ENCODE measurements around the gene SMIM44. TPM values are rescaled to one million over a fixed set of nuclear protein-coding genes. Genes with fewer than 3 reads are reported as not detected.

Gene SMIM44
- total RNA-seq, 1 experiment from 2014 or later: not detected

DNA sequence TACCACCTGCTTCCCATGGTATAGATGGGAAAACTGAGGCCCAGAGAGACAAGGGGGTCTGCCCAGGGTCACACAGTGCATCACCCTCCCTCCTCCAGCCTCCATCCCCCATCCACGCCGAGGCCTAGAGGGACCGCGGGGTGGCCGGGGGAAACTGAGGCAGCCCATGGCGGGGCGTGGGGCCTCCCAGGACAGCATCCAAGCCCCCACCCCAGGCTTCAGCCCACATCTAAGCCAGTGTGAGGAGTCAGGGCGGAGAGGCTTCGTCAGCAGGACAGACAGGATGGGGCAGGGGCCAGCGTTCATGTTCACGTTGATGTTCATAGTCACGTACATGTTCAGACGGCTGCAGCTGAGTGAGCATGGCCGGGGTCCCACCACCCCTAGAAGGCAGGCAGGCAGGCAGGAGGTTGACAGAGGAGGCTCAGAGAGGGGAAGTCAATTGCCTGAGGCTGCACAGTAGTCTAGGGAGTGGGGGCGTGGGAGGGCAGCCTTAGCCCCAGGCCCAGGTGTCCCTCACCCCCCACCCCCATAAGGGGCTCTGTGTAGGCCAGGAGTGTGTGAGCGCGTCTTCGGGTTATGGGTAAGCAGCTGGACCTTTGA lies 26.2 kb downstream of the SMIM44 start:
- no peak overlapping the region for H2BK20ac ChIP-seq (ENCODE audit: low read depth, low read length, poor library complexity, severe bottlenecking)
- H3K4me1 ChIP-seq (ENCODE audit: insufficient read depth, low read length): no peaks in the 10 kb centered on the region; the same call in 1 of the 2 replicates
- H3K4me2 ChIP-seq (ENCODE audit: insufficient read depth, insufficient read length, low read length): no peak overlapping the region
- no peaks in the 10 kb centered on the region for H3K79me2 ChIP-seq (ENCODE audit: insufficient read depth, low read length)
- H3K18ac ChIP-seq (ENCODE audit: insufficient read length, low read depth, low read length): no peak overlapping the region
- no peak overlapping the region for H3K9ac ChIP-seq (ENCODE audit: extremely low read depth, insufficient read length, low read length)
- H2BK15ac ChIP-seq (ENCODE audit: low read depth, low read length): no peak overlapping the region
- peaks cover 2% of the 10 kb centered on the region for H4K20me1 ChIP-seq (ENCODE audit: control insufficient read depth, insufficient read depth, insufficient read length)
- H3K9me3 ChIP-seq (ENCODE audit: control insufficient read depth, low read depth, low read length): no peaks in the 10 kb centered on the region
- H3K14ac ChIP-seq (ENCODE audit: insufficient read depth, low read length): no peak overlapping the region; the same call in 1 of the 2 replicates
- H3K23ac ChIP-seq (ENCODE audit: insufficient read length, low read depth, low read length): no peak overlapping the region
- no peak overlapping the region for H2AK5ac ChIP-seq (ENCODE audit: insufficient read length, low read length)
- no peak overlapping the region for H3K27ac Mint-ChIP-seq
- no peak overlapping the region for H3K27ac ChIP-seq (ENCODE audit: insufficient read length, low read depth, low read length)
- no peaks in the 10 kb centered on the region for H3K36me3 Mint-ChIP-seq (ENCODE audit: insufficient read depth in 1 of 3, low read depth in 3 of 3)
- H3K9me3 Mint-ChIP-seq: no peaks in the 10 kb centered on the region
- TF ChIP-seq, protein P1, sequence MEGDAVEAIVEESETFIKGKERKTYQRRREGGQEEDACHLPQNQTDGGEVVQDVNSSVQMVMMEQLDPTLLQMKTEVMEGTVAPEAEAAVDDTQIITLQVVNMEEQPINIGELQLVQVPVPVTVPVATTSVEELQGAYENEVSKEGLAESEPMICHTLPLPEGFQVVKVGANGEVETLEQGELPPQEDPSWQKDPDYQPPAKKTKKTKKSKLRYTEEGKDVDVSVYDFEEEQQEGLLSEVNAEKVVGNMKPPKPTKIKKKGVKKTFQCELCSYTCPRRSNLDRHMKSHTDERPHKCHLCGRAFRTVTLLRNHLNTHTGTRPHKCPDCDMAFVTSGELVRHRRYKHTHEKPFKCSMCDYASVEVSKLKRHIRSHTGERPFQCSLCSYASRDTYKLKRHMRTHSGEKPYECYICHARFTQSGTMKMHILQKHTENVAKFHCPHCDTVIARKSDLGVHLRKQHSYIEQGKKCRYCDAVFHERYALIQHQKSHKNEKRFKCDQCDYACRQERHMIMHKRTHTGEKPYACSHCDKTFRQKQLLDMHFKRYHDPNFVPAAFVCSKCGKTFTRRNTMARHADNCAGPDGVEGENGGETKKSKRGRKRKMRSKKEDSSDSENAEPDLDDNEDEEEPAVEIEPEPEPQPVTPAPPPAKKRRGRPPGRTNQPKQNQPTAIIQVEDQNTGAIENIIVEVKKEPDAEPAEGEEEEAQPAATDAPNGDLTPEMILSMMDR (conservative IDR thresholded peaks at IDR 0.05): no peak
- no peak overlapping the region for H4K8ac ChIP-seq (replicated peaks; ENCODE audit: insufficient read length, low read depth, low read length)
- no peaks in the 10 kb centered on the region for H3K79me1 ChIP-seq (ENCODE audit: insufficient read depth, low read depth, low read length, poor library complexity, severe bottlenecking)
- H4K91ac ChIP-seq (ENCODE audit: insufficient read length, low read depth, low read length): no peak overlapping the region
- H3K27me3 ChIP-seq (ENCODE audit: insufficient read depth, low read length): peaks cover 6% of the 10 kb centered on the region; the same call in 1 of the 2 replicates
- H3K4me3 Mint-ChIP-seq: no peak overlapping the region
- no peak overlapping the region for H2BK120ac ChIP-seq (ENCODE audit: low read depth, low read length, poor library complexity, severe bottlenecking)
- no peak overlapping the region for H3T11ph ChIP-seq (ENCODE audit: low read length)
- no peak overlapping the region for H3K56ac ChIP-seq (ENCODE audit: insufficient read length, low read depth, low read length)
- no peak overlapping the region for H2BK5ac ChIP-seq (ENCODE audit: insufficient read length, low read length)
- DNase-seq: no peak
- peaks cover 11 to 23% of the 10 kb centered on the region in 2 experiments for H3K4me1 Mint-ChIP-seq
- no peak overlapping the region for H2BK12ac ChIP-seq (ENCODE audit: insufficient read length, low read depth, low read length)
- peaks cover 3% of the 10 kb centered on the region for H3K23me2 ChIP-seq (ENCODE audit: insufficient read length, low read depth, low read length, poor library complexity, severe bottlenecking)
- no peak overlapping the region for H4K5ac ChIP-seq (ENCODE audit: insufficient read length, low read depth, low read length)
- no peak overlapping the region for H3K4ac ChIP-seq (ENCODE audit: low read depth, low read length)
- peaks cover 44% of the 10 kb centered on the region for H3K27me3 Mint-ChIP-seq (ENCODE audit: low read depth)
- H2AFZ ChIP-seq (ENCODE audit: low read length): no peak overlapping the region
- no CpG with 5 or more reads among the region's 18 CpGs for WGBS (ENCODE audit: extremely low coverage, insufficient read length, low lambda C conversion rate)
